ENCODE measurements around the gene OLFM3.

GRCh38 chr1:101915597-101915996, 81.1 kb downstream of the OLFM3 start:
- TF ChIP-seq EP300 (IDR thresholded peaks at IDR 0.05) (no peak), POLR2AphosphoS5 (IDR thresholded peaks at IDR 0.05) (no peak), POLR2A (IDR thresholded peaks at IDR 0.05; ENCODE audit: low read depth) (no peak), CTCF (IDR thresholded peaks at IDR 0.05) (no peak)

All from esophagus muscularis mucosa (tissue), 4 donors.